Glutamatergic neuron (in vitro differentiated cells): ENCODE measurements around the gene RHOBTB3. TPM values are rescaled to one million over a fixed set of nuclear protein-coding genes. Genes with fewer than 3 reads are reported as not detected.
"Not testable (repeated sequence)": the region's sequence is repeated elsewhere in the genome, so short reads cannot be mapped to it uniquely, and the experiment has no call there.

Experiments used
- DNase-seq: peaks from one replicate; pipeline ENCODE4 v3.0.0; 2022
- H3K27ac Mint-ChIP-seq: one replicate; pipeline ENCODE4 v1.8.0; 2020; ENCODE audit warnings: mild to moderate bottlenecking, mixed read lengths, inconsistent platforms; ENCODE audit not compliant: unreplicated experiment
- H3K27me3 Mint-ChIP-seq: one replicate; pipeline ENCODE4 v1.8.0; 2020; ENCODE audit warnings: mild to moderate bottlenecking, moderate library complexity, mixed read lengths, inconsistent platforms; ENCODE audit not compliant: unreplicated experiment
- H3K36me3 Mint-ChIP-seq: one replicate; pipeline ENCODE4 v1.8.0; 2020; ENCODE audit warnings: mild to moderate bottlenecking, mixed read lengths, inconsistent platforms; ENCODE audit not compliant: unreplicated experiment
- H3K4me1 Mint-ChIP-seq: one replicate; pipeline ENCODE4 v1.8.0; 2020; ENCODE audit warnings: mild to moderate bottlenecking, low read depth, mixed read lengths, inconsistent platforms; ENCODE audit not compliant: unreplicated experiment
- H3K4me3 Mint-ChIP-seq: one replicate; pipeline ENCODE4 v1.8.0; 2020; ENCODE audit warnings: mild to moderate bottlenecking, mixed read lengths, inconsistent platforms; ENCODE audit not compliant: unreplicated experiment
- H3K9me3 Mint-ChIP-seq: one replicate; pipeline ENCODE4 v1.8.0; 2020; ENCODE audit warnings: mild to moderate bottlenecking, moderate library complexity, mixed read lengths, inconsistent platforms; ENCODE audit not compliant: unreplicated experiment
- total RNA-seq: library from RNA; stranded (reverse); fragmentation: NEBNext Ultra II Directional; extraction: Animal tissue kit (Norgen Biotek cat#: 25700); gene quantifications from one replicate; pipeline ENCODE4 v1.2.1, GENCODE V29; 2021; ENCODE audit not compliant: unreplicated experiment
- TF ChIP-seq, protein P1 (sequence below): fragments of 200-600 bp; sonication (generic); IDR thresholded peaks from one replicate; pipeline ENCODE4 v1.5.0; 2021; ENCODE audit not compliant: partially characterized antibody, unreplicated experiment

The RHOBTB3 gene
- total RNA-seq, 1 donor from 2014 or later = 39.0 TPM

DNA sequence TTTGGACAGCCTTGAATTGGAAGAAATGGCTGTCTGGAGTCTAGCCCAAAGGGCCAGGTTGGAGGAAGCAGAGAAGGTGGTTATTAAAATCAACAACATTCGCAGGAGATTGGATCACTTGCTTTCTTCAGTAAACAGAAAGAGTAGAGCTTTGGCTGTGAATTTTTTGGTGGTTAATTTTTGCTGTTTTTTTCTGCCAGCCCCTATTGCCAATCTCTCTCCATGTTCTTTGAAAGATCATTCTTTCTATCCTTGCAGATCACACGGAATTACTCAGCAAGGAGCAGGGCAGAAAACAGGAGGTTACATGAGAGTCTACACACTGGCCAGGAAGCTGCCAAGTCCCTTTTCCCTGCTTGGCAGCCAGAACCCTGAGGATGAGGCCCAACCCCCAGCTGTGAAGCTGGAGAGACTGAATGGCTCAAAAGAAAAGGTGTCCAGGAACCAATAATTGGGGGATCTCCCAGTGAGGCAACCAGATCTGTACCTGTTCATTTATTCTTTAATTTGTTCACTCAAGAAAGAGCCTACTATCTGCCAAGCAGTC, 78.4 kb downstream of the RHOBTB3 start:
- Mint-ChIP-seq H3K4me1 (peaks cover 14% of the 10 kb centered on the region), H3K4me3 (no peak overlapping the region), H3K36me3 (peaks cover 6% of the 10 kb centered on the region), H3K9me3 (no peaks in the 10 kb centered on the region), H3K27ac (no peak overlapping the region), H3K27me3 (no peaks in the 10 kb centered on the region)
- no peak for DNase-seq
- TF ChIP-seq, protein P1, sequence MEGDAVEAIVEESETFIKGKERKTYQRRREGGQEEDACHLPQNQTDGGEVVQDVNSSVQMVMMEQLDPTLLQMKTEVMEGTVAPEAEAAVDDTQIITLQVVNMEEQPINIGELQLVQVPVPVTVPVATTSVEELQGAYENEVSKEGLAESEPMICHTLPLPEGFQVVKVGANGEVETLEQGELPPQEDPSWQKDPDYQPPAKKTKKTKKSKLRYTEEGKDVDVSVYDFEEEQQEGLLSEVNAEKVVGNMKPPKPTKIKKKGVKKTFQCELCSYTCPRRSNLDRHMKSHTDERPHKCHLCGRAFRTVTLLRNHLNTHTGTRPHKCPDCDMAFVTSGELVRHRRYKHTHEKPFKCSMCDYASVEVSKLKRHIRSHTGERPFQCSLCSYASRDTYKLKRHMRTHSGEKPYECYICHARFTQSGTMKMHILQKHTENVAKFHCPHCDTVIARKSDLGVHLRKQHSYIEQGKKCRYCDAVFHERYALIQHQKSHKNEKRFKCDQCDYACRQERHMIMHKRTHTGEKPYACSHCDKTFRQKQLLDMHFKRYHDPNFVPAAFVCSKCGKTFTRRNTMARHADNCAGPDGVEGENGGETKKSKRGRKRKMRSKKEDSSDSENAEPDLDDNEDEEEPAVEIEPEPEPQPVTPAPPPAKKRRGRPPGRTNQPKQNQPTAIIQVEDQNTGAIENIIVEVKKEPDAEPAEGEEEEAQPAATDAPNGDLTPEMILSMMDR = no peak

DNA sequence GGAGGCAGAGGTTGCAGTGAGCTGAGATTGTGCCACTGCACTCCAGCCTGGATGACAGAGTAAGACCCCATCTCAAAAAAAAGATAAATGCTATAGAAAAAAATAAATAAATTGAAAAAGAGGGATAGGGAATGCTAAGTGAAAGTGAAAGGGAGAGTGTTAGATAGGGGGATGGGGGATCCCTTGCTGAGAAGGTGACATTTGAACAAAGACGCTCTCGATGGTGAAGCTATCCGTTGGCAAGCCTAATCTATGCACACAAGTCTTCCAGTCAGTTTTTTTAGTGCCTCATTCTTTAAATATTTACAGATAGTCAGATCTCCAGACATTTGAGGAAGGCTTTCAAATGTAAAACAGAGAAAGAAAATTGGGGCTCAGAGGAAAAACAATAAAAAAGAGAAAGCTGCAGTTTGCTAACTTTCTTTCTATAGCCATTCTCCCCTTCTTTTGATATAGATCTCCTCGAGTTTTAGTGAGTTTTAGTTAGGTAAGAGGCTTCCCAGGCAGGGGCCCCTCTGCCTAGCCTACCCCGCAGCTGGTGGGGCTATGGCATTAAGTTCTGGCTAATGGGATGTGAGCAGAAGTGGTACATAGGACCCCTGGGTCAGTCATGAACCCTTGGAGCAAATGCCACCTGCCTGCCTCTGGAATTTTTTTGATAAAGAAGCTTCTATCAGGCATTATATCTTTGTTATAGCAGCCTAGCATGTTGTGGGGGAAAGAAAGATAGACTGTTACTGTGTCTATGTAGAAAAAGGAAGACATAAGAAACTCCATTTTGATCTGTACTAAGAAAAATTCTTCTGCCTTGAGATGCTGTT, 79.4 kb downstream of the RHOBTB3 start:
- Mint-ChIP-seq H3K27ac (no peak overlapping the region), H3K9me3 (no peaks in the 10 kb centered on the region), H3K27me3 (no peaks in the 10 kb centered on the region), H3K36me3 (peaks cover 3% of the 10 kb centered on the region), H3K4me3 (no peak overlapping the region), H3K4me1 (peaks cover 14% of the 10 kb centered on the region)
- TF ChIP-seq, protein P1 = no peak
- DNase-seq = no peak

DNA sequence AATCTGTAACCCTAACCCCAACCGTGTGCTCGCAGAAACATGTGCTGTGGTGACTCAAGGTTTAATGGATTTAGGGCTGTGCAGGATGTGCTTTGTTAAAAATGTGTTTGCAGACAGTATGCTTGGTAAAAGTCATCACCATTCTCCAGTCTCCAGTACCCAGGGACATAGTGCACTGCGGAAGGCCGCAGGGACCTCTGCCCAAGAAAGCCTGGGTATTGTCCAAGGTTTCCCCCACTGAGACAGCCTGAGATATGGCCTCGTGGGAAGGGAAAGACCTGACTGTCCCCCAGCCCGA, 79.9 kb downstream of the RHOBTB3 start:
- not testable (repeated sequence) for H3K36me3 Mint-ChIP-seq, H3K27ac Mint-ChIP-seq, H3K9me3 Mint-ChIP-seq, H3K4me3 Mint-ChIP-seq, DNase-seq, H3K27me3 Mint-ChIP-seq
- peaks cover 17% of the 10 kb centered on the region for H3K4me1 Mint-ChIP-seq

DNA sequence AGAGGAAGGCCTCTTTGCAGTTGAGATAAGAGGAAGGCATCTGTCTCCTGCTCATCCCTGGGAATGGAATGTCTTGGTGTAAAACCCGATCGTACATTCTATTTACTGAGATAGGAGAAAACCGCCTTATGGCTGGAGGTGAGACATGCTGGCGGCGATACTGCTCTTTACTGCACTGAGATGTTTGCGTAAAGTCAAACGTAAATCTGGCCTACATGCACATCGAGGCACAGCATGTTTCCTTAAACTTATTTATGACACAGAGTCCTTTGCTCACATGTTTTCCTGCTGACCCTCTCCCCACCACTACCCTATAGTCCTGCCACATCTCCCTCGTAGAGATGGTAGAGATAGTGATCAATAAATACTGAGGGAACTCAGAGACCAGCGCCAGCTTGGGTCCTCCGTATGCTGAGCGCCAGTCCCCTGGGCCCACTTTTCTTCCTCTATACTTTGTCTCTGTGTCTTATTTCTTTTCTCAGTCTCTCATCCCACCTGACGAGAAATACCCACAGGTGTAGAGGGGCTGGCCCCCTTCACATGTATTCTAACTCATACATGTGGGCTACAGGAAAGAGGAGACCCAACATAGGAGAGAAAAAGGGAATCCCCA, 80.4 kb downstream of the RHOBTB3 start:
- H3K9me3 Mint-ChIP-seq, H3K4me3 Mint-ChIP-seq, DNase-seq, H3K36me3 Mint-ChIP-seq, H3K27me3 Mint-ChIP-seq, H3K27ac Mint-ChIP-seq: not testable (repeated sequence)
- H3K4me1 Mint-ChIP-seq = peaks cover 17% of the 10 kb centered on the region

DNA sequence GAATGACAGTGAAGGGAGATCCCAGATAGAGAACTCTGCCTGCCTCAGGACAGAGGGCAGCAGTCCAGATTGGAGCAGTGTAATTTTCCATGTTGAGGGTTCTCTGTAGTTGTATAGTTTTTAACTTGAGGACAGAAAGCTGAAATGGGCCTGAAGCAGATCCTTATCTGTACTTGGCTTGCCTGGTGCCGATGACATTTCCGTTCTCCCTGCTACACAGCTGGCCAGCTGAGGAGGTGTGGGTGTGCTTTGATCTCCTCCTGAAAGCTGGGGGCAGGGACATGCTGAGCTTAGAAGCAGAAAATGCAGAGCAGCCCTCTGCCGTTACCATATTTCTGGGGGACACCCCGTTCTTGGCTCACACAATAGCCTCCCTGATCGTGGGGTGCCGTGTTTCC, 80.9 kb downstream of the RHOBTB3 start:
- H3K36me3 Mint-ChIP-seq = peaks cover 3% of the 10 kb centered on the region
- no peak overlapping the region for H3K4me3 Mint-ChIP-seq
- H3K9me3 Mint-ChIP-seq = no peaks in the 10 kb centered on the region
- TF ChIP-seq, protein P1 = no peak
- H3K4me1 Mint-ChIP-seq = peaks cover 17% of the 10 kb centered on the region
- H3K27ac Mint-ChIP-seq = no peak overlapping the region
- no peak for DNase-seq
- no peaks in the 10 kb centered on the region for H3K27me3 Mint-ChIP-seq

DNA sequence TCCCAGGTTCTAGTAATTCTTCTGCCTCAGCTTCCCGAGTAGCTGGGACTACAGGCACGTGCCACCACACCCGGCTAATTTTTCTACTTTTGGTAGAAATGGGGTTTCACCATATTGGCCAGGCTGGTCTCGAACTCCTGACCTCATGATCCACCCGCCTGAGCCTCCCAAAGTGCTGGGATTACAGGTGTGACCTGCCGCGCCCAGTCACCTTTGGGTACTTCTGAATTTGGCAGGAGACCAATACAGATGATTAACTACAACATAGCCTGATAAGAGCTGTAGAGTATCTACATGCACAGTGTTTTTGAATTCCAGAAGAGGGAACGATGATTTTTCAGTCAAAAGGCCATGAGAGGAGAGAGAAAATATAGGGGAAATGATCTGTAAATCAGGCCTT, 81.9 kb downstream of the RHOBTB3 start:
- not testable (repeated sequence) for DNase-seq, H3K36me3 Mint-ChIP-seq, H3K27ac Mint-ChIP-seq, H3K27me3 Mint-ChIP-seq, H3K4me3 Mint-ChIP-seq, H3K9me3 Mint-ChIP-seq
- peaks cover 17% of the 10 kb centered on the region for H3K4me1 Mint-ChIP-seq
